ENCODE data around the gene ANKRD28.

DNA sequence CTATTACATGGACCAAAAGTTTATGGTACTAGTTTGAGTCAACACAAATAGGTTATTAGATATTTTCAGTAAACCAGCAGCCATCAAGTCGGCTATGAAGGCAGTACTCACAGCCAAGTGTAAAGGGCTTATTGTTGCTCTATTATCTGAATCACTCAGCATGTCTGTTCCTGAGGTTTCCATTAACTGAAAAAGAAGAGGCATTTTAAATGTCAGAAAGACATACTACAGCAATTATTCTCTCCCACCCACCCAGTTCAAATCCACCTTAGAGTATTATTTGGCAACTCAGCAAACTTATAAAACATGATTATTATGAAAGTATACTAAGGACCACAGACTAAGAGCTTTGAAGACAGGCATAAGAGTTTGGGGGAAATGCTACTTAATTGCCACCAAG, 103.2 kb downstream of the ANKRD28 start:
- TF ChIP-seq, protein P1, sequence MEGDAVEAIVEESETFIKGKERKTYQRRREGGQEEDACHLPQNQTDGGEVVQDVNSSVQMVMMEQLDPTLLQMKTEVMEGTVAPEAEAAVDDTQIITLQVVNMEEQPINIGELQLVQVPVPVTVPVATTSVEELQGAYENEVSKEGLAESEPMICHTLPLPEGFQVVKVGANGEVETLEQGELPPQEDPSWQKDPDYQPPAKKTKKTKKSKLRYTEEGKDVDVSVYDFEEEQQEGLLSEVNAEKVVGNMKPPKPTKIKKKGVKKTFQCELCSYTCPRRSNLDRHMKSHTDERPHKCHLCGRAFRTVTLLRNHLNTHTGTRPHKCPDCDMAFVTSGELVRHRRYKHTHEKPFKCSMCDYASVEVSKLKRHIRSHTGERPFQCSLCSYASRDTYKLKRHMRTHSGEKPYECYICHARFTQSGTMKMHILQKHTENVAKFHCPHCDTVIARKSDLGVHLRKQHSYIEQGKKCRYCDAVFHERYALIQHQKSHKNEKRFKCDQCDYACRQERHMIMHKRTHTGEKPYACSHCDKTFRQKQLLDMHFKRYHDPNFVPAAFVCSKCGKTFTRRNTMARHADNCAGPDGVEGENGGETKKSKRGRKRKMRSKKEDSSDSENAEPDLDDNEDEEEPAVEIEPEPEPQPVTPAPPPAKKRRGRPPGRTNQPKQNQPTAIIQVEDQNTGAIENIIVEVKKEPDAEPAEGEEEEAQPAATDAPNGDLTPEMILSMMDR (conservative IDR thresholded peaks at IDR 0.05; ENCODE audit: low read length) = no peak
- TF ChIP-seq EZH2phosphoT487 (IDR thresholded peaks at IDR 0.05; ENCODE audit: borderline replicate concordance) = no peak
